ENCODE data around the gene HIF3A. TPM values are rescaled to one million over a fixed set of nuclear protein-coding genes. Genes with fewer than 3 reads are reported as not detected.
A peak's percentile ranks its signal among the peaks of the same experiment; 100 is the strongest.

HIF3A gene
- total RNA-seq, 1 experiment from 2014 or later, result 31.9 TPM

GRCh38 chr19:46299695-46300094 lies 2.9 kb downstream of the HIF3A start:
- Histone ChIP-seq H3K79me1 (ENCODE audit: insufficient read depth, low read depth, low read length, poor library complexity, severe bottlenecking) (no peaks in the 10 kb centered on the region), H3K79me2 (ENCODE audit: insufficient read depth, low read length) (no peaks in the 10 kb centered on the region), H3K18ac (ENCODE audit: insufficient read length, low read depth, low read length) (no peak overlapping the region), H3T11ph (ENCODE audit: low read length) (no peak overlapping the region), H2AFZ (ENCODE audit: low read length) (no peak overlapping the region), H3K56ac (ENCODE audit: insufficient read length, low read depth, low read length) (no peak overlapping the region), H4K5ac (ENCODE audit: insufficient read length, low read depth, low read length) (no peak overlapping the region), H2BK120ac (ENCODE audit: low read depth, low read length, poor library complexity, severe bottlenecking) (no peak overlapping the region), H3K4me1 (ENCODE audit: insufficient read depth, low read length) (peaks cover 2% of the 10 kb centered on the region; the same call in 1 of the 2 replicates), H3K9ac (ENCODE audit: extremely low read depth, insufficient read length, low read length) (no peak overlapping the region), H4K20me1 (ENCODE audit: control insufficient read depth, insufficient read depth, insufficient read length) (no peaks in the 10 kb centered on the region), H2AK5ac (ENCODE audit: insufficient read length, low read length) (no peak overlapping the region), H2BK20ac (ENCODE audit: low read depth, low read length, poor library complexity, severe bottlenecking) (no peak overlapping the region), H3K14ac (ENCODE audit: insufficient read depth, low read length) (no peak overlapping the region), H2BK5ac (ENCODE audit: insufficient read length, low read length) (no peak overlapping the region), H3K23me2 (ENCODE audit: insufficient read length, low read depth, low read length, poor library complexity, severe bottlenecking) (peaks cover 13% of the 10 kb centered on the region), H3K27me3 (ENCODE audit: insufficient read depth, low read length) (no peaks in the 10 kb centered on the region), H4K8ac (replicated peaks; ENCODE audit: insufficient read length, low read depth, low read length) (no peak overlapping the region), H3K4ac (ENCODE audit: low read depth, low read length) (no peak overlapping the region), H3K9me3 (ENCODE audit: control insufficient read depth, low read depth, low read length) (no peaks in the 10 kb centered on the region), H3K23ac (ENCODE audit: insufficient read length, low read depth, low read length) (no peak overlapping the region), H2BK12ac (ENCODE audit: insufficient read length, low read depth, low read length) (no peak overlapping the region), H4K91ac (ENCODE audit: insufficient read length, low read depth, low read length) (no peak overlapping the region), H3K4me2 (ENCODE audit: insufficient read depth, insufficient read length, low read length) (no peak overlapping the region), H2BK15ac (ENCODE audit: low read depth, low read length) (no peak overlapping the region), H3K27ac (ENCODE audit: insufficient read length, low read depth, low read length) (no peak overlapping the region)
- H3K27me3 Mint-ChIP-seq (ENCODE audit: low read depth), result peaks cover 7% of the 10 kb centered on the region
- H3K4me3 Mint-ChIP-seq, result 0 out of 5 replicates have a peak overlapping the region, but pooled peaks of 1 of the 2 experiments have one; percentile 42
- DNase-seq, result no peak
- H3K4me1 Mint-ChIP-seq, result peaks cover 39 to 50% of the 10 kb centered on the region in 2 experiments
- H3K9me3 Mint-ChIP-seq, result peaks cover 4 to 8% of the 10 kb centered on the region in 2 experiments; a peak in 4 of 5 replicates
- 0 out of 7 replicates have a peak overlapping the region, but pooled peaks of 1 of the 3 experiments have one; percentile 51 for H3K27ac Mint-ChIP-seq
- H3K36me3 Mint-ChIP-seq (ENCODE audit: insufficient read depth in 1 of 3, low read depth in 3 of 3), result peaks cover 5 to 12% (median 7%) of the 10 kb centered on the region in 3 experiments
- WGBS (ENCODE audit: extremely low coverage, insufficient read length, low lambda C conversion rate), result no CpG with 5 or more reads among the region's 7 CpGs
- no peak for TF ChIP-seq CTCF (conservative IDR thresholded peaks at IDR 0.05)

All from H9 (cell line).